Karpas-422 (cell line): Measurements from ENCODE around the gene COX7B2. TPM values are rescaled to one million over a fixed set of nuclear protein-coding genes. Genes with fewer than 3 reads are reported as not detected.

Experiments
- DNase-seq: peaks from one replicate; pipeline ENCODE4 v3.0.0-alpha.2; 2015
- H2AFZ ChIP-seq: fragments of 200-600 bp; sonication (generic); 2 replicates; pipeline ENCODE4 v1.6.1; 2014; ENCODE audit warnings: antibody characterized with exemption, low read length, mixed read lengths
- H3K27ac ChIP-seq: fragments of 200-600 bp; sonication (generic); 2 replicates; pipeline ENCODE4 v1.5.1; 2014; ENCODE audit warnings: mild to moderate bottlenecking, low read length, moderate library complexity
- H3K27me3 ChIP-seq: fragments of 200-600 bp; sonication (generic); 2 replicates; pipeline ENCODE4 v1.6.1; 2014; ENCODE audit warnings: low read length, mixed read lengths
- H3K36me3 ChIP-seq: fragments of 200-600 bp; sonication (generic); 2 replicates; pipeline ENCODE4 v1.6.1; 2014; ENCODE audit warnings: low read length, mixed read lengths; ENCODE audit not compliant: insufficient read depth
- H3K4me1 ChIP-seq: fragments of 200-600 bp; sonication (generic); 2 replicates; pipeline ENCODE4 v1.6.1; 2014; ENCODE audit warnings: mild to moderate bottlenecking, low read length, mixed read lengths
- H3K4me2 ChIP-seq: fragments of 200-600 bp; sonication (generic); 2 replicates; pipeline ENCODE4 v1.6.1; 2014; ENCODE audit warnings: low read length, low read depth, mild to moderate bottlenecking; ENCODE audit not compliant: poor library complexity, severe bottlenecking
- H3K4me3 ChIP-seq: fragments of 200-600 bp; sonication (generic); 2 replicates; pipeline ENCODE4 v1.5.1; 2014; ENCODE audit warnings: mild to moderate bottlenecking, antibody characterized with exemption, low read length, mixed read lengths
- H3K79me2 ChIP-seq: fragments of 200-600 bp; sonication (generic); 2 replicates; pipeline ENCODE4 v1.6.1; 2014; ENCODE audit warnings: mild to moderate bottlenecking, low read length, mixed read lengths
- H3K9ac ChIP-seq: fragments of 200-600 bp; sonication (generic); 2 replicates; pipeline ENCODE4 v1.6.0; 2014; ENCODE audit warnings: low read length
- H3K9me2 ChIP-seq: fragments of 200-600 bp; sonication (generic), shearing (Covaris generic); replicated peaks from 2 replicates; pipeline ENCODE4 v1.6.0; 2014; ENCODE audit warnings: mild to moderate bottlenecking, low read length, moderate library complexity; ENCODE audit not compliant: insufficient read depth
- H3K9me3 ChIP-seq: fragments of 300-700, 200-600 bp; sonication (generic); 2 replicates; pipeline ENCODE4 v1.6.1; 2014; ENCODE audit warnings: low read length, mixed read lengths
- H4K20me1 ChIP-seq: fragments of 200-600 bp; sonication (generic); 2 replicates; pipeline ENCODE4 v1.6.1; 2014; ENCODE audit warnings: mild to moderate bottlenecking, antibody characterized with exemption, low read length, low read depth; ENCODE audit not compliant: insufficient read depth
- total RNA-seq: library from RNA; depleted of rRNA; stranded (reverse); fragments of >200 nt; shearing (Covaris generic); gene quantifications from 2 replicates; pipeline ENCODE4 v1.2.3, GENCODE V29; 2014; ENCODE audit warnings: low replicate concordance

COX7B2 gene
- total RNA-seq, 1 experiment from 2014 or later, result not detected

DNA sequence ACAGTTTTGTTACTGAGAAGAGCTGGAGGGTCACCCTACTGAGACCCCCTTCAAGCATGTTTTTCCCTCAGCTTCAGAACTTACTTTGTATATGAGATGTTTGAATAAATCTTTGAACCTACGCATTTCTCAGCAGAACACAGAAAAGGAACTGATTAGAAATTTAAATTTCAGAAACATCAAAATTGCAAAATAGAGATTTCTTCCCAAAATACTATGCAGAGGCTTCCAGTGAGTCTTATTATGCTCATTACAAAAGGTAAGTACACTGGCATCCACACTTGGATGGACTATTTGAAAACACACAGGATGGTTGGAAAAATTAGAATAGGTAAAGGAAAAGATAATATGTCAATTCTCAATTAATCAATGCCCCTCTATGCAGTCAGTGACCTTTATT is 91.2 kb downstream of the COX7B2 start:
- no peak overlapping the region for H3K4me2 ChIP-seq
- H3K9me3 ChIP-seq, result no peaks in the 10 kb centered on the region
- no peaks in the 10 kb centered on the region for H3K9me2 ChIP-seq
- no peak overlapping the region for H3K4me3 ChIP-seq
- H3K27ac ChIP-seq, result no peak overlapping the region
- DNase-seq, result no peak
- H2AFZ ChIP-seq, result no peak overlapping the region
- no peak overlapping the region for H3K9ac ChIP-seq
- no peaks in the 10 kb centered on the region for H3K4me1 ChIP-seq
- no peaks in the 10 kb centered on the region for H3K27me3 ChIP-seq
- no peaks in the 10 kb centered on the region for H3K36me3 ChIP-seq
- H4K20me1 ChIP-seq, result no peaks in the 10 kb centered on the region
- no peaks in the 10 kb centered on the region for H3K79me2 ChIP-seq

DNA sequence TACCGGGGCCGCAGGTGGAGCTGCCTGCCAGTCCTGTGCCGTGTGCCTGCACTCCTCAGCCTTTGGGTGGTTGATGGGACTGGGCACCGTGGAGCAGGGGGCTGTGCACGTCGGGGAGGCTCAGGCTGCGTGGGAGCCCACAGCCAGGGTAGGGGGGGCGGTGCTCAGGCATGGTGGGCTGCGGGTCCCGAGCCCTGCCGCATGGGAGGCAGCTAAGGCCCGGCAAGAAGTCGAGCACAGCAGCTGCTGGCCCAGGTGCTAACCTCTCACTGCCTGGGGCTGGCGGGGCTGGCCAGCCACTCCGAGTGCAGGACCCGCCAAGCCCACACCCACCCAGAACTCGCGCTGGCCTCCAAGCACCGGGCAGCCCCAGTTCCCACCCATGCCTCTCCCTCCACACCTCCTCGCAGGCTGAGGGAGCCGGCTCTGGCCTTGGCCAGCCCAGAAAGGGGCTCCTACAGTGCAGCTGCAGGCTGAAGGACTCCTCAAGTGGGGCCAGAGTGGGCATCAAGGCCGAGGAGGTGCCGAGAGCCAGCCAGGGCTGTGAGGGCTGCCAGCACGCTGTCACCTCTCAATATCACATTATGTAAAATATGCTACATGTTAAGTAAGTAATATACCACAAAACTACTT is 104.1 kb downstream of the COX7B2 start:
- DNase-seq, result no peak
- no peaks in the 10 kb centered on the region for H4K20me1 ChIP-seq
- no peaks in the 10 kb centered on the region for H3K79me2 ChIP-seq
- no peak overlapping the region for H3K4me3 ChIP-seq
- H3K36me3 ChIP-seq, result no peaks in the 10 kb centered on the region
- no peak overlapping the region for H3K27ac ChIP-seq
- H3K9me3 ChIP-seq, result no peaks in the 10 kb centered on the region; the same call in 1 of the 2 replicates
- no peak overlapping the region for H3K4me2 ChIP-seq
- H3K9me2 ChIP-seq, result no peaks in the 10 kb centered on the region
- no peak overlapping the region for H3K9ac ChIP-seq
- H3K27me3 ChIP-seq, result no peaks in the 10 kb centered on the region
- no peaks in the 10 kb centered on the region for H3K4me1 ChIP-seq
- H2AFZ ChIP-seq, result no peak overlapping the region

DNA sequence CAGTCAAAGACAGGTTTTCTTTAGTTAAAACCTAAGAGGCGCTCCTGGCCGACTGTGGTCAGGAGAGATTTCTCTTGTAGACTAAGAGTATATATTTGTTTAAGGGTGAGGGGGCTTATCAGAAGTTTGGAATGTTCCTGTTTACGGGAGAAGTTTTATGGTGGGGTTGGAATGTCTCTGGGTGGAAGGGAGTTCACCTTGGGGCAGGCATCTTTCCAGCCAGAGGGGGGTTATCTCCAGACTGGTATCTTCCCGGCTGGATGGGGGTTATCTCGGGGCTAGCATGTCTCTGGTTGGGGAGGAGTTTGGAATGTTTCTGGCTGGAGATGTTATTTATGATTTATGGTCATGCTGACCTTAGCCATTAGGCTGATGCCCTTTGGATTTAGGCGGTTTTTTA is 116.0 kb downstream of the COX7B2 start:
- H3K9me2 ChIP-seq, result no peaks in the 10 kb centered on the region
- H3K4me1 ChIP-seq, result no peaks in the 10 kb centered on the region
- H3K9ac ChIP-seq, result no peak overlapping the region
- H3K4me2 ChIP-seq, result no peak overlapping the region
- no peak overlapping the region for H3K4me3 ChIP-seq
- no peaks in the 10 kb centered on the region for H3K27me3 ChIP-seq
- H3K36me3 ChIP-seq, result no peaks in the 10 kb centered on the region
- no peaks in the 10 kb centered on the region for H3K9me3 ChIP-seq
- DNase-seq, result no peak
- no peaks in the 10 kb centered on the region for H3K79me2 ChIP-seq
- no peak overlapping the region for H2AFZ ChIP-seq
- no peak overlapping the region for H3K27ac ChIP-seq
- H4K20me1 ChIP-seq, result no peaks in the 10 kb centered on the region

DNA sequence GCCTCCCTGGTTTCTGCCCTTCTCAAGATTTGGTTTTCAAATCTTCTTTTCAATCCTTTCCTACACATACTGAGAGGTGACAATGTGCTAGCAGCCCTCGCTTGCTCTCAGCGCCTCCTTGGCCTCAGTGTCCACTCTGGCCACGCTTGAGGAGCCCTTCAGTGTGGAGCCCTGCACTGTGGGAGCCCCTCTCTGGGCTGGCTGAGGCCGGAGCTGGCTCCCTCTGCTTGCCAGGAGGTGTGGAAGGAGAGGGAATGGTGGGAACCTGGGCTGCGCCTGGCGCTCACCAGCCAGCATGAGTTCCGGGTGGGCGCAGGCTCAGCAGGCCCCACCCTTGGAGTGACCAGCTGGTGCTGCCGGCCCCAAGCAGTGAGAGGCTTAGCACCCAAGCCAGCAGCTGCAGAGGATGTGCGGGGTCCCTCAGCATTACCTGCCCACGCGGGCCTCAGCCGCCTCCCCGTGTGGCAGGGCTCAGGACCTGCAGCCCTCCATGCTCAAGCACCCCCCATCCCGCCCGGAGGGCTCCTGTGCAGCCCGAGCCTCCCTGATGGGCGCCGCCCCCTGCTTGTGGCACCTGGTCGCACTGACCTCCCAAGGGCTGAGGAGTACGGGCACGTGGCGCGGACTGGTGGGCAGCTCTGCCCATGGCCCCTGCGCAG is 127.5 kb downstream of the COX7B2 start:
- Histone ChIP-seq H3K4me2 (no peak overlapping the region), H3K79me2 (no peaks in the 10 kb centered on the region)

GRCh38 chr4:46765465-46765864 is 143.6 kb downstream of the COX7B2 start:
- Histone ChIP-seq H3K9me2 (no peaks in the 10 kb centered on the region), H3K4me1 (no peaks in the 10 kb centered on the region), H4K20me1 (no peaks in the 10 kb centered on the region), H3K4me2 (no peak overlapping the region), H2AFZ (no peak overlapping the region), H3K4me3 (no peak overlapping the region), H3K79me2 (no peaks in the 10 kb centered on the region), H3K9ac (no peak overlapping the region), H3K36me3 (no peaks in the 10 kb centered on the region), H3K27me3 (no peaks in the 10 kb centered on the region), H3K9me3 (peaks cover 6% of the 10 kb centered on the region; the same call in 1 of the 2 replicates), H3K27ac (no peak overlapping the region)
- DNase-seq, result no peak

More for the DNA sequence above, 127.5 kb downstream of the COX7B2 start:
- no peak overlapping the region for H3K4me3 ChIP-seq
- H3K4me1 ChIP-seq, result no peaks in the 10 kb centered on the region
- no peak overlapping the region for H3K27ac ChIP-seq
- H3K36me3 ChIP-seq, result no peaks in the 10 kb centered on the region
- no peaks in the 10 kb centered on the region for H3K27me3 ChIP-seq
- H3K9ac ChIP-seq, result no peak overlapping the region
- no peaks in the 10 kb centered on the region; the same call in 1 of the 2 replicates for H3K9me3 ChIP-seq
- no peaks in the 10 kb centered on the region for H3K9me2 ChIP-seq
- H2AFZ ChIP-seq, result no peak overlapping the region
- no peak for DNase-seq
- no peaks in the 10 kb centered on the region for H4K20me1 ChIP-seq

- Histone ChIP-seq H3K4me3 (no peak overlapping the region), H2AFZ (no peak overlapping the region), H3K4me1 (no peaks in the 10 kb centered on the region), H4K20me1 (no peaks in the 10 kb centered on the region), H3K9me2 (no peaks in the 10 kb centered on the region), H3K79me2 (no peaks in the 10 kb centered on the region), H3K9me3 (peaks cover 3% of the 10 kb centered on the region; the same call in 1 of the 2 replicates), H3K4me2 (no peak overlapping the region), H3K27ac (no peak overlapping the region), H3K36me3 (no peaks in the 10 kb centered on the region), H3K9ac (no peak overlapping the region), H3K27me3 (no peaks in the 10 kb centered on the region)
- DNase-seq, result no peak
Measured at GRCh38 chr4:46730075-46730474, 179.0 kb downstream of the COX7B2 start.

DNA sequence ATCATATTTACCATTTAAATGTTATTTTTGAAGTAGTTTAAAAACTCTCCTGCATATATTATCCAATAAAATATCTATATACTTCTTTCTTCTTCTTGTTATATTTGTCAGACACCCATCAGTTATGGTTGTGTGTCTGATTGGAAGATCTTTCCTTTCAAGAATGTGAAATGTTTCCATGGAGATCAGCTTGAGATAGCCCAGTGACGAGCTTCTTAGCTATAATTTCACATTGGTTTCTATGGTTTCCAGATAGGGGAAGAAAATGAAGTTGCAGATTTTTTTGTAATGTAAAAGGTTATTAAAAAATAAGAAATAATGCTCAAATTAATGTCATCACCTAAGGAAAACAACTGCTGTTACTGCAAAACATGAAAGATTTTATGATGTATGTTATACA is 189.0 kb downstream of the COX7B2 start:
- Histone ChIP-seq H3K9ac (no peak overlapping the region), H2AFZ (no peak overlapping the region), H3K36me3 (no peaks in the 10 kb centered on the region), H3K4me1 (no peaks in the 10 kb centered on the region), H4K20me1 (no peaks in the 10 kb centered on the region), H3K4me2 (no peak overlapping the region), H3K79me2 (no peaks in the 10 kb centered on the region), H3K4me3 (no peak overlapping the region), H3K9me3 (peaks cover 4% of the 10 kb centered on the region), H3K27ac (no peak overlapping the region), H3K9me2 (no peaks in the 10 kb centered on the region), H3K27me3 (no peaks in the 10 kb centered on the region)
- DNase-seq, result no peak

GRCh38 chr4:46717950-46718349 is 191.1 kb downstream of the COX7B2 start:
- no peak overlapping the region for H3K4me2 ChIP-seq
- no peak for DNase-seq
- no peaks in the 10 kb centered on the region for H4K20me1 ChIP-seq

More at GRCh38 chr4:46717950-46718349, 191.1 kb downstream of the COX7B2 start:
- Histone ChIP-seq H3K9me2 (no peaks in the 10 kb centered on the region), H3K36me3 (no peaks in the 10 kb centered on the region), H3K4me3 (no peak overlapping the region), H3K9ac (no peak overlapping the region), H3K9me3 (peaks cover 9% of the 10 kb centered on the region), H3K27me3 (no peaks in the 10 kb centered on the region), H3K27ac (no peak overlapping the region), H3K79me2 (no peaks in the 10 kb centered on the region), H2AFZ (no peak overlapping the region), H3K4me1 (no peaks in the 10 kb centered on the region)
